Jurkat, Clone E6-1 (cell line): ENCODE measurements around the gene ASTL.

Source experiments
- DNase-seq: peaks from one replicate; pipeline ENCODE4 v3.0.0-alpha.2; 2011; ENCODE audit warnings: low read depth, low spot score
- H3K4me3 ChIP-seq: 2 replicates; pipeline ENCODE4 v1.5.1; 2011; ENCODE audit warnings: mild to moderate bottlenecking, low read length, control low read depth, moderate library complexity

Gene ASTL

GRCh38 chr2:96073170-96073775 is 65.0 kb downstream of the ASTL start:
- H3K4me3 ChIP-seq, result no peak overlapping the region
- DNase-seq, result no peak
